ENCODE measurements around the gene GIGYF2. TPM values are rescaled to one million over a fixed set of nuclear protein-coding genes. Genes with fewer than 3 reads are reported as not detected.

The GIGYF2 gene
- total RNA-seq, 1 experiment from 2014 or later, result 40.4 TPM

- CTCF ChIA-PET, result no interaction called here
- no peaks in the 10 kb centered on the region for H3K9me3 Mint-ChIP-seq (ENCODE audit: unreplicated experiment)
- Histone ChIP-seq H3K27me3 (replicated peaks; ENCODE audit: control insufficient read depth, insufficient read depth, low read length) (no peaks in the 10 kb centered on the region), H3K9me3 (no peaks in the 10 kb centered on the region), H3K4me1 (peaks cover 11% of the 10 kb centered on the region), H3K36me3 (ENCODE audit: control insufficient read depth, insufficient read depth, low read length) (0 out of 2 replicates have a peak, but pooled peaks cover 2% of the 10 kb centered on the region), H3K4me3 (ENCODE audit: low read depth, low read length) (no peak overlapping the region)
- no TSS peak for BruUV-seq (replicated peaks)
- H3K4me3 Mint-ChIP-seq (ENCODE audit: unreplicated experiment), result no peak overlapping the region
- H3K27me3 Mint-ChIP-seq (ENCODE audit: insufficient read depth, unreplicated experiment), result no peaks in the 10 kb centered on the region
- POLR2A ChIA-PET, result no interaction called here
- no peak for TF ChIP-seq CTCF (IDR thresholded peaks at IDR 0.05; ENCODE audit: insufficient read depth in 1 of 2, low read depth in 1 of 2, low read length in 1 of 2, severe bottlenecking in 1 of 2, unreplicated experiment in 1 of 2)
- intact Hi-C loops (cut with micrococcal nuclease; ENCODE audit: unreplicated experiment), result no loop called here
- H3K4me1 Mint-ChIP-seq (ENCODE audit: low read depth, unreplicated experiment), result peaks cover 7% of the 10 kb centered on the region
- no peak overlapping the region for H3K27ac Mint-ChIP-seq (ENCODE audit: unreplicated experiment)
- no peak for DNase-seq
- peaks cover 55% of the 10 kb centered on the region for H3K36me3 Mint-ChIP-seq (ENCODE audit: insufficient read depth, unreplicated experiment)
These were observed 157.0 kb downstream of the GIGYF2 start for GRCh38 chr2:232854082-232854481.

GRCh38 chr2:232857158-232857563, 160.0 kb downstream of the GIGYF2 start:
- DNase-seq, result peak; percentile 79 to 81
- ChIA-PET POLR2A (no interaction called here), CTCF (interaction anchor here (0.6 kb wide), 1 partner anchor 13 kb away, joined by 3 read pairs; no protein-coding TSS in a partner anchor)
- Mint-ChIP-seq H3K9me3 (ENCODE audit: unreplicated experiment) (no peaks in the 10 kb centered on the region), H3K4me3 (ENCODE audit: unreplicated experiment) (peak overlapping the region; percentile 55), H3K27me3 (ENCODE audit: insufficient read depth, unreplicated experiment) (no peaks in the 10 kb centered on the region), H3K4me1 (ENCODE audit: low read depth, unreplicated experiment) (peaks cover 7% of the 10 kb centered on the region), H3K27ac (ENCODE audit: unreplicated experiment) (peak overlapping the region; percentile 87), H3K36me3 (ENCODE audit: insufficient read depth, unreplicated experiment) (peaks cover 50% of the 10 kb centered on the region)
- Histone ChIP-seq H3K36me3 (ENCODE audit: control insufficient read depth, insufficient read depth, low read length) (no peaks in the 10 kb centered on the region), H3K9me3 (no peaks in the 10 kb centered on the region), H3K27me3 (replicated peaks; ENCODE audit: control insufficient read depth, insufficient read depth, low read length) (no peaks in the 10 kb centered on the region), H3K4me3 (ENCODE audit: low read depth, low read length) (no peak overlapping the region), H3K4me1 (peaks cover 18% of the 10 kb centered on the region)
- intact Hi-C loops (cut with micrococcal nuclease; ENCODE audit: unreplicated experiment), result no loop called here
- no peak for TF ChIP-seq CTCF (IDR thresholded peaks at IDR 0.05; ENCODE audit: insufficient read depth in 1 of 2, low read depth in 1 of 2, low read length in 1 of 2, severe bottlenecking in 1 of 2, unreplicated experiment in 1 of 2)
- no TSS peak for BruUV-seq (replicated peaks)

DNA sequence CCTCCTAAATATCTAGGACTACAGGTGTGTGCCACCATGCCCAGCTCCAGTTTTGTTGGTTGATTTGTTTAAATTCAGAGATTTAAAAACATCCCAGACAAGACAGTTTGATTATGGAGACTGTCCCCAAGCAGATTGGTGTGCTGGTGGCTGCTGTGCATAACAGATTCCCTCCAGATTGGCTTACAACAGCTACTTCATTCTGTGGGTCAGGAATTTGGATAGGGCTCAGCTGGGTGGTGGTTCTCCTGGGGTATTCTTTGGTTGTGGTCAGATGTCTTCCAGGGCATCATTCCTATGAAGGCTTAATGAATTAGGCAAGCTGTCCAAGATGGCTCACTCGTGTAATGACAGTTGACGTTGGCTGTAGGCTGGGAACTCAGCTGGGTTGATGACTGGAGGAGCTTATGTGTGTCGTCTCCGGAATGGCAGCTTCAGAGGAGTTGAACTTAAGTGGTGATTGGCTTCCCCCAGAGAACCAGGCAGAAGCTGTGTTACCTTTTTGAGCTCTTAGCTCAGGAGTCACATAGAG, 162.3 kb downstream of the GIGYF2 start:
- no peaks in the 10 kb centered on the region for H3K27me3 ChIP-seq (replicated peaks; ENCODE audit: control insufficient read depth, insufficient read depth, low read length)
- peak overlapping the region; percentile 64 for H3K27ac Mint-ChIP-seq (ENCODE audit: unreplicated experiment)
- H3K27me3 Mint-ChIP-seq (ENCODE audit: insufficient read depth, unreplicated experiment), result no peaks in the 10 kb centered on the region
- intact Hi-C loops (cut with micrococcal nuclease; ENCODE audit: unreplicated experiment), result no loop called here
- H3K36me3 Mint-ChIP-seq (ENCODE audit: insufficient read depth, unreplicated experiment), result peaks cover 53% of the 10 kb centered on the region
- no peaks in the 10 kb centered on the region for H3K9me3 ChIP-seq
- H3K4me3 ChIP-seq (ENCODE audit: low read depth, low read length), result no peak overlapping the region
- no peaks in the 10 kb centered on the region for H3K9me3 Mint-ChIP-seq (ENCODE audit: unreplicated experiment)
- no peak overlapping the region for H3K4me3 Mint-ChIP-seq (ENCODE audit: unreplicated experiment)
- no peaks in the 10 kb centered on the region for H3K36me3 ChIP-seq (ENCODE audit: control insufficient read depth, insufficient read depth, low read length)
- POLR2A ChIA-PET, result no interaction called here
- no TSS peak for BruUV-seq (replicated peaks)
- TF ChIP-seq CTCF (IDR thresholded peaks at IDR 0.05; ENCODE audit: insufficient read depth in 1 of 2, low read depth in 1 of 2, low read length in 1 of 2, severe bottlenecking in 1 of 2, unreplicated experiment in 1 of 2), result no peak
- CTCF ChIA-PET, result no interaction called here
- H3K4me1 ChIP-seq, result peaks cover 18% of the 10 kb centered on the region
- peaks cover 7% of the 10 kb centered on the region for H3K4me1 Mint-ChIP-seq (ENCODE audit: low read depth, unreplicated experiment)
- no peak for DNase-seq
